ENCODE measurements around the gene RNF38. TPM values are rescaled to one million over a fixed set of nuclear protein-coding genes. Genes with fewer than 3 reads are reported as not detected.

Gene RNF38
- total RNA-seq, 1 donor from 2014 or later, result 39.6 TPM

DNA sequence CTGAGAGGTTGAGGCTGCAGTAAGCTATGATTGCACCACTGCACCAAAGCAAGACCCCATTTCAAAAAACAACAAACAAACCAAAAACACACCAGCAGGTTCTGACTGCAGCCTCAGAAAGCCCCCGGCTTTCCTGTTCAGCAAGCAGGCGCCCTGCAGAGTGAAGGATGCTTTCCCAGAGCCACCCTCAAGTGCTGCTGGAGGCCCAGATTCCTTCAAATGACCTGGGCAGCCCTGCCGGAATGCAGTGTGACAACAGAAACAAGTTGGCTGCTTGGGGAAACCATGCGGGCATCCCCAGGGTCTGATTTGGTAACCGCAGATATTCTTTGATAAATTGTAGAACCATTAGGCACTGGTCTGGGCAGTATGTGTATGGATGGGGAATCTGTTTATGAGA is 106.2 kb downstream of the RNF38 start:
- no peaks in the 10 kb centered on the region for H3K27me3 Mint-ChIP-seq (ENCODE audit: low read depth, unreplicated experiment)
- no peaks in the 10 kb centered on the region for H3K36me3 ChIP-seq (ENCODE audit: insufficient read depth, low read length)
- no peaks in the 10 kb centered on the region for H3K27me3 ChIP-seq (ENCODE audit: insufficient read depth, low read length)
- H3K4me3 Mint-ChIP-seq (ENCODE audit: unreplicated experiment), result no peak overlapping the region
- H3K27ac Mint-ChIP-seq (ENCODE audit: unreplicated experiment), result no peak overlapping the region
- H3K36me3 Mint-ChIP-seq (ENCODE audit: low read depth, unreplicated experiment), result no peaks in the 10 kb centered on the region
- H3K4me3 ChIP-seq (ENCODE audit: insufficient read depth, low read depth, low read length), result no peak overlapping the region
- no peaks in the 10 kb centered on the region for H4K20me1 ChIP-seq (ENCODE audit: insufficient read depth, low read length)
- no peaks in the 10 kb centered on the region for H3K4me1 ChIP-seq (ENCODE audit: insufficient read depth, low read length)
- no peak for DNase-seq (ENCODE audit: low read depth)
- H3K79me2 ChIP-seq (ENCODE audit: insufficient read depth, low read length), result no peaks in the 10 kb centered on the region
- no peaks in the 10 kb centered on the region for H3K9me3 ChIP-seq (ENCODE audit: insufficient read depth, low read depth, low read length)
- H3K27ac ChIP-seq (ENCODE audit: low read depth, low read length), result no peak overlapping the region
- no peak for TF ChIP-seq CTCF (IDR thresholded peaks at IDR 0.05; ENCODE audit: insufficient read depth, low read depth, low read length)
- no peak for TF ChIP-seq EZH2 (IDR thresholded peaks at IDR 0.05; ENCODE audit: insufficient read depth, low read length)
- H3K9me3 Mint-ChIP-seq (ENCODE audit: unreplicated experiment), result no peaks in the 10 kb centered on the region
- H3K4me1 Mint-ChIP-seq (ENCODE audit: low read depth, unreplicated experiment), result peaks cover 10% of the 10 kb centered on the region
- no peak overlapping the region for H3K9ac ChIP-seq (ENCODE audit: low read length)
- H2AFZ ChIP-seq (ENCODE audit: low read depth, low read length), result no peak overlapping the region
- no peak for FAIRE-seq
- H3K4me2 ChIP-seq (ENCODE audit: low read length), result no peak overlapping the region

- Mint-ChIP-seq H3K4me3 (ENCODE audit: unreplicated experiment) (peak overlapping the region; percentile 4), H3K27me3 (ENCODE audit: low read depth, unreplicated experiment) (no peaks in the 10 kb centered on the region), H3K36me3 (ENCODE audit: low read depth, unreplicated experiment) (no peaks in the 10 kb centered on the region), H3K9me3 (ENCODE audit: unreplicated experiment) (no peaks in the 10 kb centered on the region), H3K27ac (ENCODE audit: unreplicated experiment) (peak overlapping the region; percentile 8), H3K4me1 (ENCODE audit: low read depth, unreplicated experiment) (peaks cover 6% of the 10 kb centered on the region)
- Histone ChIP-seq H3K4me3 (ENCODE audit: insufficient read depth, low read depth, low read length) (no peak overlapping the region), H3K4me1 (ENCODE audit: insufficient read depth, low read length) (no peaks in the 10 kb centered on the region), H3K4me2 (ENCODE audit: low read length) (no peak overlapping the region), H2AFZ (ENCODE audit: low read depth, low read length) (no peak overlapping the region), H3K79me2 (ENCODE audit: insufficient read depth, low read length) (no peaks in the 10 kb centered on the region), H3K9ac (ENCODE audit: low read length) (no peak overlapping the region), H3K27me3 (ENCODE audit: insufficient read depth, low read length) (no peaks in the 10 kb centered on the region), H3K27ac (ENCODE audit: low read depth, low read length) (no peak overlapping the region), H3K36me3 (ENCODE audit: insufficient read depth, low read length) (no peaks in the 10 kb centered on the region), H3K9me3 (ENCODE audit: insufficient read depth, low read depth, low read length) (no peaks in the 10 kb centered on the region), H4K20me1 (ENCODE audit: insufficient read depth, low read length) (no peaks in the 10 kb centered on the region)
- no peak for FAIRE-seq
- no peak for DNase-seq (ENCODE audit: low read depth)
- TF ChIP-seq CTCF (IDR thresholded peaks at IDR 0.05; ENCODE audit: insufficient read depth, low read depth, low read length) (no peak), EZH2 (IDR thresholded peaks at IDR 0.05; ENCODE audit: insufficient read depth, low read length) (no peak)
Observed at GRCh38 chr9:36293171-36293570, 106.9 kb downstream of the RNF38 start.

GRCh38 chr9:36292641-36293040 is 107.4 kb downstream of the RNF38 start:
- Histone ChIP-seq H3K9ac (ENCODE audit: low read length) (no peak overlapping the region), H3K9me3 (ENCODE audit: insufficient read depth, low read depth, low read length) (no peaks in the 10 kb centered on the region), H3K4me3 (ENCODE audit: insufficient read depth, low read depth, low read length) (no peak overlapping the region), H3K36me3 (ENCODE audit: insufficient read depth, low read length) (no peaks in the 10 kb centered on the region), H3K27me3 (ENCODE audit: insufficient read depth, low read length) (no peaks in the 10 kb centered on the region), H3K4me2 (ENCODE audit: low read length) (no peak overlapping the region), H3K27ac (ENCODE audit: low read depth, low read length) (no peak overlapping the region), H3K79me2 (ENCODE audit: insufficient read depth, low read length) (no peaks in the 10 kb centered on the region), H4K20me1 (ENCODE audit: insufficient read depth, low read length) (no peaks in the 10 kb centered on the region), H2AFZ (ENCODE audit: low read depth, low read length) (no peak overlapping the region), H3K4me1 (ENCODE audit: insufficient read depth, low read length) (no peaks in the 10 kb centered on the region)
- no peaks in the 10 kb centered on the region for H3K36me3 Mint-ChIP-seq (ENCODE audit: low read depth, unreplicated experiment)
- H3K4me3 Mint-ChIP-seq (ENCODE audit: unreplicated experiment), result peak overlapping the region; percentile 4
- H3K27me3 Mint-ChIP-seq (ENCODE audit: low read depth, unreplicated experiment), result no peaks in the 10 kb centered on the region
- H3K4me1 Mint-ChIP-seq (ENCODE audit: low read depth, unreplicated experiment), result peaks cover 6% of the 10 kb centered on the region
- FAIRE-seq (no peak), DNase-seq (ENCODE audit: low read depth) (no peak)
- no peak for TF ChIP-seq CTCF (IDR thresholded peaks at IDR 0.05; ENCODE audit: insufficient read depth, low read depth, low read length)
- TF ChIP-seq EZH2 (IDR thresholded peaks at IDR 0.05; ENCODE audit: insufficient read depth, low read length), result no peak
- no peaks in the 10 kb centered on the region for H3K9me3 Mint-ChIP-seq (ENCODE audit: unreplicated experiment)
- peak overlapping the region; percentile 8 for H3K27ac Mint-ChIP-seq (ENCODE audit: unreplicated experiment)
